ENCODE measurements around the gene C1RL.

Gene C1RL

GRCh38 chr12:7144414-7145120, 35.6 kb upstream of the C1RL start:
- no peak for TF ChIP-seq POLR2A (IDR thresholded peaks at IDR 0.05; ENCODE audit: low read depth, low read length)
- DNase-seq (ENCODE audit: insufficient read length, low spot score) (no peak), FAIRE-seq (no peak)

GRCh38 chr12:7143564-7143963, 34.5 kb upstream of the C1RL start:
- DNase-seq (ENCODE audit: insufficient read length, low spot score) (no peak), FAIRE-seq (no peak)
- no peak for TF ChIP-seq POLR2A (IDR thresholded peaks at IDR 0.05; ENCODE audit: low read depth, low read length)

GRCh38 chr12:7142809-7143465, 33.9 kb upstream of the C1RL start:
- no peak for FAIRE-seq
- no peak for TF ChIP-seq POLR2A (IDR thresholded peaks at IDR 0.05; ENCODE audit: low read depth, low read length)
- no peak for DNase-seq (ENCODE audit: insufficient read length, low spot score)

GRCh38 chr12:7142056-7142644, 33.1 kb upstream of the C1RL start:
- no peak for TF ChIP-seq POLR2A (IDR thresholded peaks at IDR 0.05; ENCODE audit: low read depth, low read length)

GRCh38 chr12:7141351-7142005, 32.5 kb upstream of the C1RL start:
- TF ChIP-seq POLR2A (IDR thresholded peaks at IDR 0.05; ENCODE audit: low read depth, low read length) = no peak
- DNase-seq (ENCODE audit: insufficient read length, low spot score) (no peak), FAIRE-seq (no peak)

More at GRCh38 chr12:7142056-7142644, 33.1 kb upstream of the C1RL start:
- DNase-seq (ENCODE audit: insufficient read length, low spot score) (peak; percentile 59), FAIRE-seq (no peak)

- FAIRE-seq (no peak), DNase-seq (ENCODE audit: insufficient read length, low spot score) (no peak)
- no peak for TF ChIP-seq POLR2A (IDR thresholded peaks at IDR 0.05; ENCODE audit: low read depth, low read length)
Measured at GRCh38 chr12:7139200-7139599, 30.2 kb upstream of the C1RL start.

GRCh38 chr12:7137908-7138307, 28.9 kb upstream of the C1RL start:
- TF ChIP-seq POLR2A (IDR thresholded peaks at IDR 0.05; ENCODE audit: low read depth, low read length) = no peak
- DNase-seq (ENCODE audit: insufficient read length, low spot score) = no peak
- no peak for FAIRE-seq

- no peak for DNase-seq (ENCODE audit: insufficient read length, low spot score)
- TF ChIP-seq POLR2A (IDR thresholded peaks at IDR 0.05; ENCODE audit: low read depth, low read length) = no peak
- no peak for FAIRE-seq
Measured at GRCh38 chr12:7136676-7137075, 27.7 kb upstream of the C1RL start.

- FAIRE-seq = no peak
- TF ChIP-seq POLR2A (IDR thresholded peaks at IDR 0.05; ENCODE audit: low read depth, low read length) = no peak
- DNase-seq (ENCODE audit: insufficient read length, low spot score) = no peak
Measured at GRCh38 chr12:7136071-7136470, 27.1 kb upstream of the C1RL start.

GRCh38 chr12:7134396-7135166, 25.6 kb upstream of the C1RL start:
- TF ChIP-seq POLR2A (IDR thresholded peaks at IDR 0.05; ENCODE audit: low read depth, low read length) = no peak
- FAIRE-seq (no peak), DNase-seq (ENCODE audit: insufficient read length, low spot score) (no peak)

GRCh38 chr12:7131502-7131866, 22.5 kb upstream of the C1RL start:
- DNase-seq (ENCODE audit: insufficient read length, low spot score) (no peak), FAIRE-seq (no peak)
- no peak for TF ChIP-seq POLR2A (IDR thresholded peaks at IDR 0.05; ENCODE audit: low read depth, low read length)

GRCh38 chr12:7130701-7131501, 21.9 kb upstream of the C1RL start:
- TF ChIP-seq POLR2A (IDR thresholded peaks at IDR 0.05; ENCODE audit: low read depth, low read length) = no peak
- no peak for DNase-seq (ENCODE audit: insufficient read length, low spot score)
- FAIRE-seq = no peak

All from H54 (cell line).